Thoracic aorta (tissue), 2 donors: Measurements from ENCODE around the gene OSR1. TPM values are rescaled to one million over a fixed set of nuclear protein-coding genes. Genes with fewer than 3 reads are reported as not detected.

Experiments
- ATAC-seq: fragments of 150-250 bp; one replicate; pipeline ENCODE4 v1.8.0; 2017; ENCODE audit warnings: low read depth; ENCODE audit not compliant: insufficient number of reproducible peaks, low FRiP score
- DNase-seq: peaks from one replicate; pipeline ENCODE4 v3.0.0-alpha.2; 2020; ENCODE audit warnings: low spot score
- H3K27ac ChIP-seq, 2 donors: fragments of 200-600 bp; sonication (generic); 1 replicate in 1 of 2; 2 replicates in 1 of 2; pipeline ENCODE4 v1.5.1; 2016; ENCODE audit warnings: mild to moderate bottlenecking in 2 of 2, moderate library complexity in 2 of 2
- H3K27me3 ChIP-seq: fragments of 200-600 bp; sonication (generic); replicated peaks from 2 replicates; pipeline ENCODE4 v1.6.0; 2016; ENCODE audit warnings: mild to moderate bottlenecking; ENCODE audit not compliant: insufficient read depth
- H3K36me3 ChIP-seq: fragments of 200-600 bp; sonication (generic); one replicate; pipeline ENCODE4 v1.5.1; 2016
- H3K4me1 ChIP-seq, 2 donors: fragments of 200-600 bp; sonication (generic); 1 replicate in 1 of 2; 2 replicates in 1 of 2; pipeline versions ENCODE4 v1.5.1 to v1.6.0; 2016; ENCODE audit warnings: low read depth in 2 of 2, mild to moderate bottlenecking in 1 of 2; ENCODE audit not compliant: control insufficient read depth in 1 of 2
- H3K4me3 ChIP-seq: fragments of 200-600 bp; sonication (generic); 2 replicates; pipeline ENCODE4 v1.5.1; 2016; ENCODE audit warnings: mild to moderate bottlenecking
- H3K9me3 ChIP-seq: fragments of 200-600 bp; sonication (generic); 2 replicates; pipeline ENCODE4 v1.5.1; 2016
- total RNA-seq, 2 donors: library from RNA; depleted of rRNA; stranded (reverse); fragments of >200 nt; gene quantifications; one replicate each; pipeline versions ENCODE4 v1.1.0 to v1.2.3, GENCODE V29; 2016
- TF ChIP-seq, protein P1 (sequence below): fragments of 200-600 bp; sonication (generic); IDR thresholded peaks from one replicate; pipeline ENCODE4 v1.5.1; 2019; ENCODE audit warnings: antibody characterized with exemption

OSR1 gene
- total RNA-seq, 2 donors from 2014 or later: 90.7 to 180 TPM

DNA sequence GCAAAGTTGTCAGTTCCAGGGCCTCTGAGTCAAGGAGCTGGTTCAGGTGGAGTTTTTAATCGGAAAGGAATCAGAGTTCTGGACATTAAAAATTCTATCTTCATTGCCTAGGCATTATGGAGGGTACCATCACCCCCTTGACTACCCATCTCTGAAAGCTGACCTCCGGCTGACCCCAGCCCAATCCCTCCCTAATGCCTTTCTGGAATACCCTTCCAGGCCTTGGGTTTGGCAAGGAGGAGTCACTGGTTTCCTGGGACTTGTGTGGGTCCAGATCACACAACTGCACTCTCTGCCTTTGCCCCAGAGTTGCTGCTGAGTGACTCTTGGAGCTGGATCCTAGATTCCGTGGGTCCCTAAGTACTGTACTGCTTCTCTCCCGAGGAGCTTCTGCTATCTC lies 1.0 kb upstream of the OSR1 start:
- H3K9me3 ChIP-seq: no peaks in the 10 kb centered on the region
- peaks cover 6 to 43% of the 10 kb centered on the region in 2 donors for H3K4me1 ChIP-seq
- no peaks in the 10 kb centered on the region for H3K27me3 ChIP-seq
- DNase-seq (no peak), ATAC-seq (no peak)
- peak overlapping the region; percentile 95 for H3K4me3 ChIP-seq
- TF ChIP-seq, protein P1, sequence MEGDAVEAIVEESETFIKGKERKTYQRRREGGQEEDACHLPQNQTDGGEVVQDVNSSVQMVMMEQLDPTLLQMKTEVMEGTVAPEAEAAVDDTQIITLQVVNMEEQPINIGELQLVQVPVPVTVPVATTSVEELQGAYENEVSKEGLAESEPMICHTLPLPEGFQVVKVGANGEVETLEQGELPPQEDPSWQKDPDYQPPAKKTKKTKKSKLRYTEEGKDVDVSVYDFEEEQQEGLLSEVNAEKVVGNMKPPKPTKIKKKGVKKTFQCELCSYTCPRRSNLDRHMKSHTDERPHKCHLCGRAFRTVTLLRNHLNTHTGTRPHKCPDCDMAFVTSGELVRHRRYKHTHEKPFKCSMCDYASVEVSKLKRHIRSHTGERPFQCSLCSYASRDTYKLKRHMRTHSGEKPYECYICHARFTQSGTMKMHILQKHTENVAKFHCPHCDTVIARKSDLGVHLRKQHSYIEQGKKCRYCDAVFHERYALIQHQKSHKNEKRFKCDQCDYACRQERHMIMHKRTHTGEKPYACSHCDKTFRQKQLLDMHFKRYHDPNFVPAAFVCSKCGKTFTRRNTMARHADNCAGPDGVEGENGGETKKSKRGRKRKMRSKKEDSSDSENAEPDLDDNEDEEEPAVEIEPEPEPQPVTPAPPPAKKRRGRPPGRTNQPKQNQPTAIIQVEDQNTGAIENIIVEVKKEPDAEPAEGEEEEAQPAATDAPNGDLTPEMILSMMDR: no peak
- no peaks in the 10 kb centered on the region for H3K36me3 ChIP-seq
- H3K27ac ChIP-seq: peak overlapping the region; percentile 88 to 89

DNA sequence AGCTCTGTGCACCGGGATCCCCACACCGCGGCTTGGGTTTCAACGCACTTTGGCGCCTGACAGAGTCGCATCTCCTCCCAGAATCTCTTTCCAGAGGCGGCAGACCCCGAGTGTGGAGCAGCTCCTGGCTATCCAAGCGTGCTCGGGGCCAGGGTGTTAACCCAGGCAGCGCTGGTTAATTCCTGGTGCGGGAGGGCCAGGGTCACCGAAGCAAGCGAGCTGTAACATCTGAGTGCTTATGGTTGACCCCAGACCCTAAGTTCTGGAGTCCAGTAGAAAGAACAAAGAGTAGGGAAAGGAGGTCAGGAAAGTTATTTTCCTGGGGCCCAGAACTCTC lies 566 bp upstream of the OSR1 start:
- Histone ChIP-seq H3K36me3 (no peaks in the 10 kb centered on the region), H3K9me3 (no peaks in the 10 kb centered on the region), H3K27me3 (no peaks in the 10 kb centered on the region), H3K27ac (peak overlapping the region; percentile 88 to 89), H3K4me3 (peak overlapping the region; percentile 95), H3K4me1 (peaks cover 6 to 43% of the 10 kb centered on the region in 2 donors)
- ATAC-seq (no peak), DNase-seq (no peak)
- TF ChIP-seq, protein P1: no peak

- H3K27me3 ChIP-seq: no peaks in the 10 kb centered on the region
- H3K36me3 ChIP-seq: no peaks in the 10 kb centered on the region
- H3K27ac ChIP-seq: peak overlapping the region; percentile 88 to 96
- no peak for ATAC-seq
- TF ChIP-seq, protein P1: no peak
- H3K9me3 ChIP-seq: no peaks in the 10 kb centered on the region
- no peak for DNase-seq
- H3K4me1 ChIP-seq: peaks cover 6 to 48% of the 10 kb centered on the region in 2 donors
- H3K4me3 ChIP-seq: peak overlapping the region; percentile 95
These were observed 801 bp downstream of the OSR1 start for GRCh38 chr2:19357402-19358241.

DNA sequence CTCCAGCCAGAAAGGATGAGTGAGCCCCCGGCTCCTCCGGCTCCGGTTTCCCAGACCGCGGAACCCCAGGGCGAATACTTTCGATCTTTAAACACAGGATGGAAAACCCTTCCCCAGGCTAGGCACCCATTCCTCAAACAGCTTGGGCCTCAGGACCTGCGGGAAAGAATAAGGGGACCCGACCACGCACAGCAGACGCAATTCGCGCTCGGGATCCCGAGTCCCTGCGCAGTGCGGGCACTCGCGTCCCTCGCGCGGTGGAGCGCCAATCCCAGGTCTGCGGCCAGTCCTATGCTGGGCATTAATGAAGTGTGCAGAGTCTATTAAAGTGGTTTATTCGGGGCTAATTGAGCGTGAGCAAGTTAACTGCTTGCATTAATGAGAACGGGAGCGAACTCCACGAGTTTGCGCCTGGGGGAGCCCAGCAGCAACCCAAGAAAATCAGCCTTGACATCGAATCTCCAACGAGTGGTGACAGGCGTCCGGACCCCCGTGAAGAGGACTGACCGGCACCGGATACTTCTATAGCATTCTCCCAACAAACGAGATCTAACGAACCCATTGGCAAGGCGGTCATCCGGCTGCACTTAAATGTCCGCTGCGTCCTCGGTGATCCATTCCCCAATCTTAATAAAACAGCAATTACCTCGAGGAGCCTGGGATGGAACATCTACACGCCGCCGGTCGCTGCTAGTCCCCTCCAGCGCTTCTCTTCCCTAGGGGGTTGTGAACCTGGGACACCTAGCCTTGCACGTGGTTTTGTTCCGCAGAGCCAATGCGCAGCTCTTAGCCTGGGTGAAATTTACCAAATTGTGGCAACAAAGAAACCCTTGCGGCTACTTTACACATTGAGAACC lies 1.6 kb downstream of the OSR1 start:
- DNase-seq (no peak), ATAC-seq (no peak)
- Histone ChIP-seq H3K27ac (peak overlapping the region; percentile 88 to 96), H3K4me1 (peaks cover 6 to 57% of the 10 kb centered on the region in 2 donors), H3K36me3 (no peaks in the 10 kb centered on the region), H3K27me3 (no peaks in the 10 kb centered on the region), H3K4me3 (peak overlapping the region; percentile 95), H3K9me3 (no peaks in the 10 kb centered on the region)
- TF ChIP-seq, protein P1: no peak

DNA sequence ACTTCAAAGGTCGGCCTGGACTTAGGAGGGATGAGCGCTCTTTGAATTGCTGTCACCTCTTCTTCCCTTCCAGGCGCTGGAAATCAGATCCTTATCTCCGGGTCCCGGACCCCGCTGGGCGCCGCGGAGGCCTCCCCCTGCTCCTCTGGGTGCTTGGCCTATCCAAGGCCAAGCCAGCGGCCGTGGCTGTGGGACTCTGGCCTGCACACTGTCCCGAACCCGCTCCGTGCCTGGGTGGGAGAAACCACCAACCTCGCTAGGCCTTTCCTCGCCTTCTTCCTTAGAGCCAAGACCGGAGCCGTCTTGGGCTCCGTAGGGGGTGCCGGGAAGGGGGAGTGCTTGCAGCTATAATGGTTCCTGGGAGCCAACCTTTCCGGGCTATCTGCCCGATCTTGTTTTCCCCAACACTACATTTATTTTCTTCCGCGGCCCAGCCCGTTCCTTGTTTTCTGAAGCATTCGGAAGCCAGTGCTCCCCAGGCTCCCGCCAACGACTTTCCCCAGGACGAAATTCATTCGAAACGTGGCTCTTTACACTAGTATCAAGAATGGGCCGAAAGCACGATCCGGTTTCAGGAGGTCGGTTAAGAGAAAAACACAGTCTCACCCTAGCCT lies 2.4 kb downstream of the OSR1 start:
- no peaks in the 10 kb centered on the region for H3K9me3 ChIP-seq
- peak overlapping the region; percentile 95 for H3K4me3 ChIP-seq
- TF ChIP-seq, protein P1: no peak
- H3K36me3 ChIP-seq: peaks cover 5% of the 10 kb centered on the region
- no peak for DNase-seq
- H3K27ac ChIP-seq: peak overlapping the region; percentile 88 to 96
- no peaks in the 10 kb centered on the region for H3K27me3 ChIP-seq
- ATAC-seq: no peak
- peaks cover 12 to 61% of the 10 kb centered on the region in 2 donors for H3K4me1 ChIP-seq
